Stomach (tissue), 9 donors: ENCODE measurements around the gene METTL5. TPM values are rescaled to one million over a fixed set of nuclear protein-coding genes. Genes with fewer than 3 reads are reported as not detected.
"Not testable (repeated sequence)": the region's sequence is repeated elsewhere in the genome, so short reads cannot be mapped to it uniquely, and the experiment has no call there.

Experiments used
- DNase-seq, 2 donors: peaks; one replicate each; pipeline versions ENCODE4 v3.0.0 to v3.0.0-alpha.2; 2013 to 2019
- H3K27ac ChIP-seq, 5 donors: fragments of 200-600 bp in 4 of 5; sonication (generic) in 4 of 5; one replicate each; pipeline ENCODE4 v1.5.1; 2013 to 2019; ENCODE audit warnings: mild to moderate bottlenecking in 1 of 5, moderate library complexity in 1 of 5
- H3K27me3 ChIP-seq, 3 donors: fragments of 200-600 bp; sonication (generic); one replicate each; pipeline ENCODE4 v1.5.1; 2017 to 2019; ENCODE audit warnings: mixed run types in 1 of 3
- H3K36me3 ChIP-seq, 4 donors: fragments of 200-600 bp; sonication (generic); 1 replicate in 3 of 4; 2 replicates in 1 of 4; pipeline ENCODE4 v1.5.1; 2016 to 2019
- H3K4me1 ChIP-seq, 4 donors: fragments of 200-600 bp; sonication (generic); one replicate each; pipeline ENCODE4 v1.5.1; 2016 to 2019
- H3K4me3 ChIP-seq, 4 donors: fragments of 200-600 bp; sonication (generic) in 3 of 4; one replicate each; pipeline ENCODE4 v1.5.1; 2016 to 2019; ENCODE audit warnings: mild to moderate bottlenecking in 1 of 4
- H3K9me3 ChIP-seq, 4 donors: fragments of 200-600 bp; sonication (generic); one replicate each; pipeline ENCODE4 v1.5.1; 2016 to 2019
- CTCF ChIP-seq, 7 experiments: fragments of 450-650 bp in 4 of 7; fragments of 200-600 bp in 3 of 7; sonication (generic) in 3 of 7; IDR thresholded peaks; one replicate each; pipeline ENCODE4 v1.5.1; 2016 to 2019; ENCODE audit warnings: antibody characterized with exemption in 7 of 7, control low read depth in 2 of 7, mild to moderate bottlenecking in 1 of 7
- EP300 ChIP-seq: sonication (generic); formaldehyde crosslinking; IDR thresholded peaks from one replicate; pipeline ENCODE4 v1.6.1; 2017; ENCODE audit warnings: antibody characterized with exemption
- POLR2A ChIP-seq, 4 donors: fragments of 450-650 bp; IDR thresholded peaks; one replicate each; pipeline ENCODE4 v1.6.1; 2016; ENCODE audit warnings: antibody characterized with exemption in 4 of 4, control low read depth in 2 of 4, mild to moderate bottlenecking in 1 of 4, moderate library complexity in 1 of 4
- POLR2AphosphoS5 ChIP-seq, 3 donors: sonication (generic); formaldehyde crosslinking; IDR thresholded peaks; one replicate each; pipeline ENCODE4 v1.6.1; 2016; ENCODE audit warnings: antibody characterized with exemption in 3 of 3
- WGBS, 5 donors: extraction: QIAGEN DNeasy Blood & Tissue Kit in 3 of 5; methylation state at CpG; one replicate each; pipeline versions ENCODE4 v1.1.5 to v1.1.7; 2013 to 2018; 5-methylcytosine and 5-hydroxymethylcytosine counted together
- intact Hi-C: fragments of 100-400 bp; cut with DNase I; formaldehyde crosslinking; loops from one replicate; pipeline ENCODE4 v1.15.1; 2023; ENCODE audit warnings: low total_unique reads
- polyA plus RNA-seq, 3 donors: library from polyadenylated mRNA; stranded (reverse); fragments of 200-250 nt; gene quantifications; one replicate each; pipeline ENCODE4 v1.2.3, GENCODE V29; 2013
- total RNA-seq, 5 donors: library from RNA; depleted of rRNA; stranded (reverse); fragments of >200 nt; gene quantifications; one replicate each; pipeline versions ENCODE4 v1.1.0 to v1.2.3, GENCODE V29; 2014 to 2016
- donor health status: healthy with polysubstance abuse.
- donor health status: Bipolar disorder and iron deficiency.
- donor health status: healthy.

The METTL5 gene
- total and polyA plus RNA-seq, 8 donors = 1.4 to 87.2 (median 43.0) TPM

DNA sequence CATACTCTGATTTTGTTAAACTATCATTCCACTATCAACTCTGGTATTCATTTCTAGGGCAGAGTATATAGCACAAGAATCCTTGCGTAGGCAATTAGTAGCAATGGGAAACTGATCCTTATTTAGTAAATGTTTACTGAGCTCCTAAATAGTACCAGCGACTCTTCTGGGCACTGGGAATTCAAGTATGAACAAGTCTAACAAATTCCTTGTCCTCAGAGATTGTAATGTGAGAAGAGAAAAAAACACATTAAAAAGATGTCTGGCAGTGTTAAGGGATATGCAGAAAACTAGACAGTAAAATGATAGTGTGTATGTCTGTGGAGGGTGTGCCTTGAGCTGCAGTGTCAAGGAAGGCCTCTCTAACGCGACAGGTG lies 721 bp downstream of the METTL5 start:
- H3K27ac ChIP-seq = peak overlapping the region in 4 of 5 donors; percentile 77 to 87 (median 86)
- no peaks in the 10 kb centered on the region for H3K27me3 ChIP-seq
- WGBS, 5 donors = 15 to 24% (median 21%) methylated on average over 4 of the region's 4 CpGs
- H3K4me1 ChIP-seq = peaks cover 20 to 75% (median 54%) of the 10 kb centered on the region in 4 donors
- TF ChIP-seq EP300 = no peak
- no peak for TF ChIP-seq POLR2A (IDR thresholded peaks at IDR 0.05)
- no peak for TF ChIP-seq CTCF (IDR thresholded peaks at IDR 0.05)
- TF ChIP-seq POLR2AphosphoS5 (IDR thresholded peaks at IDR 0.05) = no peak
- intact Hi-C loops = no loop called here
- H3K9me3 ChIP-seq = no peaks in the 10 kb centered on the region
- peak overlapping the region; percentile 64 to 81 (median 72) for H3K4me3 ChIP-seq
- peaks cover 0 to 19% (median 13%) of the 10 kb centered on the region in 4 donors for H3K36me3 ChIP-seq
- DNase-seq = no peak

DNA sequence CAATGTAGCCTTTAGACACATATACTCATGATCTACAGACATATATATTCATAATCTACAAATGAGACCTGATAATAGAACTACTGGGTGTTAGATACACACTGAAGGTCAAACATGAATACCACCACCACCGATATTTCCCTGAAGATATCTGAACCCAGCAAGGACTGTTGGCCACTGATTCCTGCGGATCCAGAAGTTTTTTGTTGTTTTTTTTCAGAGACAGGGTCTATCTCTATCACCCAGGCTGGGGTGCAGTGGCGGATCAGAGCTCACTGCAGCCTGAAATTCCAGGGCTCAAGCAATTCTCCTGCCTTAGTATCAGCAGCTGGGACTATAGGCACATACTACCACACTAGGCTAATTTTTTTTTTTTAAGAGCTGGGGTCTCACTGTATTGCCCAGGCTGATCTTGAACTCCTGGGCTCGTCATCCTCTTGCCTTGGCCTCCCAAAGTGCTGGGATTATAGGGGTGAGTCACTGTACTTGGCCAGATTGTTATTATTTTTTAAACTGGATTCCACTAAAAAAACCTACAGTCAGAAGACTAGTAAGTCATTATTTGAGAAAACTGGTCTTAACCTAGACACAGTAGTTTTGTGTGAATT lies 1.8 kb downstream of the METTL5 start:
- no peak overlapping the region for H3K27ac ChIP-seq
- no peaks in the 10 kb centered on the region for H3K9me3 ChIP-seq
- WGBS, 5 donors = 73 to 80% (median 78%) methylated on average over 4 of the region's 4 CpGs
- no peak for TF ChIP-seq EP300
- TF ChIP-seq CTCF (IDR thresholded peaks at IDR 0.05) = no peak
- TF ChIP-seq POLR2A (IDR thresholded peaks at IDR 0.05) = no peak
- no peak for TF ChIP-seq POLR2AphosphoS5 (IDR thresholded peaks at IDR 0.05)
- H3K27me3 ChIP-seq = no peaks in the 10 kb centered on the region
- DNase-seq = no peak
- H3K36me3 ChIP-seq = peaks cover 0 to 29% (median 24%) of the 10 kb centered on the region in 4 donors
- no peak overlapping the region for H3K4me3 ChIP-seq
- H3K4me1 ChIP-seq = peaks cover 17 to 70% (median 46%) of the 10 kb centered on the region in 4 donors
- intact Hi-C loops = no loop called here

GRCh38 chr2:169822036-169822435 lies 2.7 kb downstream of the METTL5 start:
- H3K27ac ChIP-seq = no peak overlapping the region
- WGBS, 5 donors = 54 to 63% (median 55%) methylated on average over 3 of the region's 3 CpGs
- H3K36me3 ChIP-seq = peaks cover 0 to 38% (median 33%) of the 10 kb centered on the region in 4 donors
- TF ChIP-seq POLR2AphosphoS5 (IDR thresholded peaks at IDR 0.05) (no peak), CTCF (IDR thresholded peaks at IDR 0.05) (no peak), EP300 (no peak), POLR2A (IDR thresholded peaks at IDR 0.05) (no peak)
- H3K27me3 ChIP-seq = no peaks in the 10 kb centered on the region
- H3K4me1 ChIP-seq = peaks cover 17 to 68% (median 44%) of the 10 kb centered on the region in 4 donors
- intact Hi-C loops = no loop called here
- no peak for DNase-seq
- no peaks in the 10 kb centered on the region for H3K9me3 ChIP-seq
- no peak overlapping the region for H3K4me3 ChIP-seq

DNA sequence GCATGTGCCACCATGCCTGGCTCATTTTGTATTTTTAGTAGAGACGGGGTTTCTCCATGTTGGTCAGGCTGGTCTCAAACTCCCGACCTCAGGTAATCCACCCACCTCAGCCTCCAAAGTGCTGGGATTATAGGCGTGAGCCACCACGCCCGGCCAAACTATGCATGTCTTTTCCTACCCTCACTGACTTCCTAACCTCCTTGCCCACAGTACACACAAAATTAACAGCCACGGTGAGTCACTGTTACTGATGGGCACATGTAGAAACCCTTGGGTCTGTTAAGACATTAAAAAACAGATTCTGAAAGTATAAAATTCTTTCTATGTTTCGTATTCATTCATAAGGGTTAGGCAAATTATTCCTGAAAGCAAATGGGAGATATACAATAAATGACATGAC lies 4.6 kb downstream of the METTL5 start:
- DNase-seq, H3K9me3 ChIP-seq, intact Hi-C loops, H3K27ac ChIP-seq, H3K4me3 ChIP-seq, H3K27me3 ChIP-seq: not testable (repeated sequence)
- H3K4me1 ChIP-seq = peaks cover 17 to 59% (median 39%) of the 10 kb centered on the region in 4 donors
- 46 to 70% (median 64%) methylated on average over 7 of the region's 7 CpGs for WGBS, 5 donors
- peaks cover 0 to 57% (median 51%) of the 10 kb centered on the region in 4 donors for H3K36me3 ChIP-seq

DNA sequence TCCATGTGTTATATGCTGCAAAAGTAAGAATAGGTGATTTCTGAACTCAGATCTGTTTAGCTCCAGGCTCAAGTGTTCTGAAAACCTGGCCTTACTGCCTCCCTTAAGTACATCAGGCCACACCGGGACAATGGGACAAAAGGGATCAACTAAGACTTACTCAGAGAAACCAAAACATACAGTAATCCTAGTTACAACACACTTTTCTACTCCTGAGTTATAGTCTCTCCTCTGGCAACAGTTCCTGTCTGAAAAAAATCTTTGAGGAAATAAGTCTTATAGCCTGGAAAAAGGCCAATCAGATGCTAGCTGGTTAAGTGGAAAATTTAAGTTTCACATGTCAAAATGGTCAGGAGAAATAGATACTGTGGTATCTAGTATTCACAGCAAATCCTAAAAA lies 5.6 kb downstream of the METTL5 start:
- Histone ChIP-seq H3K9me3 (no peaks in the 10 kb centered on the region), H3K36me3 (peaks cover 0 to 67% (median 59%) of the 10 kb centered on the region in 4 donors), H3K4me1 (peaks cover 17 to 55% (median 35%) of the 10 kb centered on the region in 4 donors), H3K4me3 (no peak overlapping the region), H3K27me3 (no peaks in the 10 kb centered on the region), H3K27ac (no peak overlapping the region)
- DNase-seq = no peak
- 41 to 75% (median 52%) methylated on average over 1 of the region's 1 CpG for WGBS, 5 donors
- intact Hi-C loops = no loop called here
- no peak for TF ChIP-seq POLR2A (IDR thresholded peaks at IDR 0.05)
- TF ChIP-seq EP300 = no peak
- TF ChIP-seq CTCF (IDR thresholded peaks at IDR 0.05) = no peak
- no peak for TF ChIP-seq POLR2AphosphoS5 (IDR thresholded peaks at IDR 0.05)
